CD8-positive, alpha-beta memory T cell (primary cell): ENCODE results near the gene TNIK. TPM values are rescaled to one million over a fixed set of nuclear protein-coding genes. Genes with fewer than 3 reads are reported as not detected.

Source experiments
- CTCF ChIA-PET: fragments of 350-600 bp; sonication (Branson Sonifier 250); formaldehyde crosslinking; loops from one replicate; lab custom pipeline; 2021; ENCODE audit warnings: antibody characterized with exemption; lab: Charles Lee
- POLR2A ChIA-PET: fragments of 350-600 bp; sonication (Branson Sonifier 250); formaldehyde crosslinking; loops from one replicate; lab custom pipeline; 2021; ENCODE audit warnings: antibody characterized with exemption; lab: Charles Lee
- DNase-seq, 5 donors: peaks; one replicate each; pipeline versions ENCODE4 v3.0.0 to v3.0.0-alpha.2; 2020 to 2022; ENCODE audit warnings: mixed read lengths in 1 of 5
- H3K27ac ChIP-seq: one replicate; pipeline ENCODE4 v1.7.0; 2013; ENCODE audit warnings: low read depth, mild to moderate bottlenecking, low read length, moderate library complexity
- H3K27me3 ChIP-seq: 2 replicates; pipeline ENCODE4 v1.7.0; 2013; ENCODE audit warnings: low read length, mild to moderate bottlenecking; ENCODE audit not compliant: insufficient read depth, poor library complexity, severe bottlenecking
- H3K36me3 ChIP-seq: 2 replicates; pipeline ENCODE4 v1.7.0; 2013; ENCODE audit warnings: mild to moderate bottlenecking, low read length, moderate library complexity; ENCODE audit not compliant: insufficient read depth
- H3K4me1 ChIP-seq: 2 replicates; pipeline ENCODE4 v1.7.0; 2013; ENCODE audit warnings: mild to moderate bottlenecking, low read length, moderate library complexity; ENCODE audit not compliant: insufficient read depth
- H3K4me3 ChIP-seq: 2 replicates; pipeline ENCODE4 v1.7.0; 2013; ENCODE audit warnings: mild to moderate bottlenecking, low read length
- H3K9me3 ChIP-seq: 2 replicates; pipeline ENCODE4 v1.7.0; 2013; ENCODE audit warnings: mild to moderate bottlenecking, low read length
- H3K27ac Mint-ChIP-seq, 8 donors: one replicate each; pipeline ENCODE4 v1.8.0; 2020 to 2021; ENCODE audit warnings: mixed read lengths in 8 of 8, mild to moderate bottlenecking in 6 of 8, inconsistent platforms in 3 of 8, moderate library complexity in 3 of 8
- H3K27me3 Mint-ChIP-seq, 2 donors: one replicate each; pipeline ENCODE4 v1.8.0; 2020 to 2021; ENCODE audit warnings: mixed read lengths in 2 of 2, mild to moderate bottlenecking in 1 of 2, moderate library complexity in 1 of 2
- H3K36me3 Mint-ChIP-seq, 3 donors: one replicate each; pipeline ENCODE4 v1.8.0; 2020 to 2021; ENCODE audit warnings: mixed read lengths in 3 of 3, inconsistent platforms in 1 of 3, mild to moderate bottlenecking in 1 of 3
- H3K4me1 Mint-ChIP-seq, 3 donors: one replicate each; pipeline ENCODE4 v1.8.0; 2020 to 2021; ENCODE audit warnings: mixed read lengths in 3 of 3, inconsistent platforms in 1 of 3, mild to moderate bottlenecking in 1 of 3
- H3K4me3 Mint-ChIP-seq, 7 donors: one replicate each; pipeline ENCODE4 v1.8.0; 2020 to 2021; ENCODE audit warnings: mixed read lengths in 7 of 7, mild to moderate bottlenecking in 6 of 7, moderate library complexity in 4 of 7, inconsistent platforms in 2 of 7
- H3K9me3 Mint-ChIP-seq, 5 donors: one replicate each; pipeline ENCODE4 v1.8.0; 2020 to 2022; ENCODE audit warnings: mixed read lengths in 5 of 5, mild to moderate bottlenecking in 3 of 5, moderate library complexity in 2 of 5, inconsistent platforms in 1 of 5
- polyA plus RNA-seq: library from polyadenylated mRNA; unstranded; fragments of 300-500 nt; fragmentation: Illumina TruSeq; gene quantifications from one replicate; pipeline ENCODE4 v1.2.3, GENCODE V29; 2021
- total RNA-seq, 2 experiments: library from RNA; stranded (reverse); gene quantifications; one replicate each; pipeline ENCODE4 v1.2.3, GENCODE V29; 2021

Gene TNIK
- total and polyA plus RNA-seq, 3 experiments from 2014 or later = 15.9 to 19.2 (median 17.7) TPM

- no peaks in the 10 kb centered on the region for H3K9me3 Mint-ChIP-seq
- peaks cover 5 to 40% of the 10 kb centered on the region in 2 donors for H3K27me3 Mint-ChIP-seq
- Histone ChIP-seq H3K27me3 (peaks cover 3% of the 10 kb centered on the region), H3K4me1 (no peaks in the 10 kb centered on the region), H3K9me3 (no peaks in the 10 kb centered on the region), H3K36me3 (no peaks in the 10 kb centered on the region), H3K4me3 (no peak overlapping the region), H3K27ac (no peak overlapping the region)
- H3K36me3 Mint-ChIP-seq = no peaks in the 10 kb centered on the region
- no peak overlapping the region for H3K4me3 Mint-ChIP-seq
- H3K27ac Mint-ChIP-seq = no peak overlapping the region
- CTCF ChIA-PET = no interaction called here
- no peaks in the 10 kb centered on the region for H3K4me1 Mint-ChIP-seq
- DNase-seq = no peak
- POLR2A ChIA-PET = no interaction called here
Measured at GRCh38 chr3:171018156-171018935, 441.9 kb downstream of the TNIK start.

- H3K4me1 ChIP-seq = no peaks in the 10 kb centered on the region
- Mint-ChIP-seq H3K4me1 (no peaks in the 10 kb centered on the region), H3K9me3 (no peaks in the 10 kb centered on the region), H3K4me3 (no peak overlapping the region), H3K27ac (no peak overlapping the region), H3K36me3 (no peaks in the 10 kb centered on the region), H3K27me3 (peaks cover 5 to 40% of the 10 kb centered on the region in 2 donors)
- no peak overlapping the region for H3K4me3 ChIP-seq
- ChIA-PET POLR2A (no interaction called here), CTCF (no interaction called here)
- no peaks in the 10 kb centered on the region for H3K36me3 ChIP-seq
- no peak for DNase-seq
- no peaks in the 10 kb centered on the region for H3K27me3 ChIP-seq
- no peaks in the 10 kb centered on the region for H3K9me3 ChIP-seq
- no peak overlapping the region for H3K27ac ChIP-seq
Measured at GRCh38 chr3:171013822-171014748, 446.1 kb downstream of the TNIK start.

GRCh38 chr3:171011873-171012336 lies 448.3 kb downstream of the TNIK start:
- ChIA-PET CTCF (no interaction called here), POLR2A (no interaction called here)
- Mint-ChIP-seq H3K27ac (no peak overlapping the region), H3K4me3 (no peak overlapping the region), H3K27me3 (peaks cover 0 to 36% of the 10 kb centered on the region in 2 donors), H3K4me1 (no peaks in the 10 kb centered on the region), H3K9me3 (no peaks in the 10 kb centered on the region), H3K36me3 (no peaks in the 10 kb centered on the region)
- Histone ChIP-seq H3K4me1 (no peaks in the 10 kb centered on the region), H3K27me3 (no peaks in the 10 kb centered on the region), H3K27ac (no peak overlapping the region), H3K9me3 (no peaks in the 10 kb centered on the region), H3K4me3 (no peak overlapping the region), H3K36me3 (no peaks in the 10 kb centered on the region)
- no peak for DNase-seq
